Measurements from ENCODE around the gene HMGA1.

DNA sequence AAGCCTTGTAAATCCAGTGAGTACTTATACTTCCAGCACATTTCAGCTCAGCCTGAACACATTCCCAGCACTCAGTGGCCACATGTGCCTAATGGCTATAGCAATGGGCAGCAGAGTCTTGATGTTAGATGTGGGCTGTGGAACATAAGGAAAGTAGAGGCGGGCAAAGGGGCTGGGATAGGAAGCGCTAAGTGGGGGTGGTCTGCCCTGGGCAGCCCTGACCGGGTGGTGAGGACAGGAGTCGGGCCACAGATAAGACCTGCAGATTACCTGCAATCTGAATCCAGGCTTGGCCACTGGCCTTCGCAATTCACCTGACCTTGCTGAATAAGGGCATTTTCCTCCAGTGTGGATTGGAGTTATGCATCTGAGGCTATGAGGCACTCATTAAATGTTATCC is 11.1 kb upstream of the HMGA1 start:
- TF ChIP-seq, protein P1, sequence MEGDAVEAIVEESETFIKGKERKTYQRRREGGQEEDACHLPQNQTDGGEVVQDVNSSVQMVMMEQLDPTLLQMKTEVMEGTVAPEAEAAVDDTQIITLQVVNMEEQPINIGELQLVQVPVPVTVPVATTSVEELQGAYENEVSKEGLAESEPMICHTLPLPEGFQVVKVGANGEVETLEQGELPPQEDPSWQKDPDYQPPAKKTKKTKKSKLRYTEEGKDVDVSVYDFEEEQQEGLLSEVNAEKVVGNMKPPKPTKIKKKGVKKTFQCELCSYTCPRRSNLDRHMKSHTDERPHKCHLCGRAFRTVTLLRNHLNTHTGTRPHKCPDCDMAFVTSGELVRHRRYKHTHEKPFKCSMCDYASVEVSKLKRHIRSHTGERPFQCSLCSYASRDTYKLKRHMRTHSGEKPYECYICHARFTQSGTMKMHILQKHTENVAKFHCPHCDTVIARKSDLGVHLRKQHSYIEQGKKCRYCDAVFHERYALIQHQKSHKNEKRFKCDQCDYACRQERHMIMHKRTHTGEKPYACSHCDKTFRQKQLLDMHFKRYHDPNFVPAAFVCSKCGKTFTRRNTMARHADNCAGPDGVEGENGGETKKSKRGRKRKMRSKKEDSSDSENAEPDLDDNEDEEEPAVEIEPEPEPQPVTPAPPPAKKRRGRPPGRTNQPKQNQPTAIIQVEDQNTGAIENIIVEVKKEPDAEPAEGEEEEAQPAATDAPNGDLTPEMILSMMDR (IDR thresholded peaks at IDR 0.05), result no peak
- no peak for TF ChIP-seq POLR2A (IDR thresholded peaks at IDR 0.05)
- TF ChIP-seq POLR2AphosphoS5 (IDR thresholded peaks at IDR 0.05), result no peak
